GM21723 (cell line): ENCODE data around the gene F12.
A peak's percentile ranks its signal among the peaks of the same experiment; 100 is the strongest.

ENCODE experiments used
- ATAC-seq: cut with Tn5 transposase; IDR thresholded peaks from one replicate; pipeline ENCODE4 v1.9.1; 2021; ENCODE audit warnings: mild to moderate bottlenecking, moderate library complexity; ENCODE audit not compliant: unreplicated experiment

Gene F12

DNA sequence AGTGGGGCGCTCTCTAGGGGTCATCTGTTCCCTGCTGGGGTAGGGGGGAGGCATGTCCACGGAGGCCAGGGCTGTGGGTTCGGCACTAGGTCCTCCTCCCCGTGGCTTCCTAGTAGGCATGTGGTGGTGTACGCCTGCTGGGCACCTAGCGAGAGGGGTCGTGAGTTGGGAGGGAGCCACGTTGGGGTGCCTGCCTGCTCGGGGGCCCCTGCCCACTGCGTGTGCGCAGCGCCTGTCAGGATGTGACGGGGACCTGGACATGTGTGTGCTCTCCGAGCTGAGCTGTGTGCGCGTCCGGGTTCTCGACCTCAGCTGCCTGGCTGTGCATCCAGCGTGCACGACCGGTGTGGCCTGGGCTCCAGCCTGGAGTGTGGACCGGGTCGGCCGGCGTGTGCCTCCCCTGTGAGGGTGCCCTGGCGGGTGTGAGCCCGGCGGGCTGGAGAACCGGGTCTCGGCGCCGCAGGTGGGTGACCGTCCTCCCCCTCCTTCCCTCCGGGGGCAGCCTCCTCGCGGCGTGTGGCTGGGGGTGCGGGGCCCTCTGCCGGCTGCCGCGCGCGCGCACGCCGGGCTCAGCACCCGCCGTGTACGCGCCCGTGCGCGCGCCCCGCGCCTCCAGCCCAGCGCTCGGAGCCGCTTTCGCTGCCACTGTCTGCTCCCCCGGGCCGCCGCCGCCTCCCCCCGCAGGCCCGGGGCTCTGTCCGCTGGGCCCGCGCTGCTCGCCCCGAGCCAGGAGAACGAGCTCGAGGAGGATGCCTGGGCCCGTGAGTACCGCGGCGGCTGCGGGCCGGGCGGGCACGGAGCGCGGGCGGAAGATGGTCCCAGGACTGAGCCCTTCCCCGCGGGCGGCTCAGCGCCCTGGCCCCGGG lies 37.1 kb upstream of the F12 start, which contains the start of gene PRR7:
Gene PRR7, plus strand, starts transcription at position 615 of the 866 bp plus-strand sequence. CDS start 8,254 bp downstream, outside the sequence.
- ATAC-seq: peak; percentile 46

DNA sequence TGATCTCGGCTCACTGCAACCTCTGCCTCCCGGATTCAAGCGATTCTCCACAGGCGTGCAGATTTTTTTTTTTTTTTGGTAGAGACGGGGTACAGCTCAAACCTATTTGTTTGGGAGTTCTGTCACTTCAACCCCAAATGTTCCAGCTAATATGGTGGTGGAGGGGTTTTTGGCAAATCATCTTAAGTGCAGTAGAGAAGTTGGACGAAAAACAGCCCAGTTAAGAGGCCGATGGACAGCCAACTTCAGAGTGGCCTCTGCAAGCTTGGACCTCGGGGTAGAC lies 36.5 kb upstream of the F12 start:
- ATAC-seq: no peak

DNA sequence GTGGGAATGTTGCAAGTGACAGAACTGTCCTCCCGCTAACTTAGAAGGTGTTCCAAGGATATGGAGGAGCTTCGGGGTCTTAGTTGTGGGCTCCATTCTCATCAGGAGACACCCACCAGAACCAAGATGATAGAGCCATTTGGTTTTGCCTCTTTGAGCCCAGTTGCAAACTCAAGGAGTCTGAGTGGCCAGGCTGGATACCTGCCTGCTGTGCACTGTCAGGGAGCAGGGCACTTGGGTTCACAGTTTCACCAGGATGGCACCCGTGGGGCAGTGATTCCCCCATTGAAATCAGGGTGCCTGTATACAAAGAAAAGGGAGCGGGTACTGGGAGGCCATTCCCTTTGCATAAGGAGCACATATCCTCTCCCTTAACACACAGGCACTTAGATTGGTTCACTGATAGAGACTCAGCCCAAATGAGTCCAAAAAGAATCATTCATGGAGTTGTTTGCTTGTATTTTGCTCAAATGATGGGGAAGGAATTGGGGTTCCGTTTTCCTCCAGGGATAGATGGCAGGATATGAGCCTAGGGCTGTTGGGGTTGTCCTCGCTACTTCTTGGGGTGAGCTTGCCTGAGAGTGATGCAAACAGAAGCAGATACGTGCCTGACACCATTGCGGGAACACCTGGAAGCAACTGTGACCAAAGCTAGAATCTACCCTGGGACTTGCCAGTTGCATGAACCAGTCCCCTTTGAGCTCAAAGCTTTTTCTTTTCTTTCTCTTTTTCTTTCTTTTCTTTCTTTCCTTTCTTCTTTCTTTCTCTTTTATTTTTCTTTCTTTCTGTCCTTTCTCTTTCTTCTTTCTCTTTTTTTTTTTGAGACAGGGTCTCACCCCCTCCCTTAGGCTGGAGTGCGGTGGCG lies 35.9 kb upstream of the F12 start:
- no peak for ATAC-seq

DNA sequence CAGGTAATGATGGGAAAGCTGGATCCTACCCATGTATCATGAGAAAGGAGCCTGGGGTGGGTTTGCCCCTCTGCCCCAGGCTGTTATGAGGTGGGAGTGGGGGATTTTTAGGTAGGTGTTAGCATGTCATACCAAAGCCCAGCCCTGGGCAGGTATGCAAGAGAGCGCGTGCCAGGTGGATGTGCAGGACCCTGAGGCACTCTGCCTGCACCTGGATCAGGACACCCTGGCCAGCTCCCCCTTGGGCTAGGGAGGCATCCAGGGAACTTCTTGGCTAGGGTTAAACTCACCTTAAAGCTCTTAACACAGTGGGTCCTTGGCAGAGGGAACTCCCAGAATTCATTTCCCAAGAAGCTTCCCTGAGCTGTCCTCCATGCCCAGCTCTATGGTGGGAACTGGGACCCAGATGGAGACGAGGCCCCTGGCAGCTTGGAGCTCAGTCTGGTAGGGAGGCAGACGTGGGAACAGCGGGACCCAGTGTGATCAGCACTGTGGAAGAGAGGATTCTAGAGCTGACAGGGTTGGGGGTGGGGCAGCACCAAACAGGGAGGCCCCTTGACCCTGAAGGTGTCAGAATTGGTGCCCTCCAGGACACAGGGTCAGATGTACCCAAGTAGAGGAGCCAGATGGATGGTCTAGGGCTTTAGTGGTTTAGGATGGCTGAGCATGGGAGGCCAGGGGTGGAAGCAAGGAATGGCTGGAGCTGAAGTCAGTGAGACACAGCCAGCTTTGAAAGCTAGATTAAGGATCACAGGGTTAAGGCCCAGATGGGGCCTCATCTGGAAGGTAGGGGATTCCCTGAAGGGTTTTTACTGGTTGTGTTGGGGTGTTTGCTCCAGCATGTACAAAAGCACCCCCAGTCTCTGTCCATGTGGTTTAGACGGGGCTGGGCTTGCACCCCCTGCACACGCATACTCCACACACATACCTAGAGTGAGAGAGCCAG lies 35.0 kb upstream of the F12 start:
- ATAC-seq: no peak

DNA sequence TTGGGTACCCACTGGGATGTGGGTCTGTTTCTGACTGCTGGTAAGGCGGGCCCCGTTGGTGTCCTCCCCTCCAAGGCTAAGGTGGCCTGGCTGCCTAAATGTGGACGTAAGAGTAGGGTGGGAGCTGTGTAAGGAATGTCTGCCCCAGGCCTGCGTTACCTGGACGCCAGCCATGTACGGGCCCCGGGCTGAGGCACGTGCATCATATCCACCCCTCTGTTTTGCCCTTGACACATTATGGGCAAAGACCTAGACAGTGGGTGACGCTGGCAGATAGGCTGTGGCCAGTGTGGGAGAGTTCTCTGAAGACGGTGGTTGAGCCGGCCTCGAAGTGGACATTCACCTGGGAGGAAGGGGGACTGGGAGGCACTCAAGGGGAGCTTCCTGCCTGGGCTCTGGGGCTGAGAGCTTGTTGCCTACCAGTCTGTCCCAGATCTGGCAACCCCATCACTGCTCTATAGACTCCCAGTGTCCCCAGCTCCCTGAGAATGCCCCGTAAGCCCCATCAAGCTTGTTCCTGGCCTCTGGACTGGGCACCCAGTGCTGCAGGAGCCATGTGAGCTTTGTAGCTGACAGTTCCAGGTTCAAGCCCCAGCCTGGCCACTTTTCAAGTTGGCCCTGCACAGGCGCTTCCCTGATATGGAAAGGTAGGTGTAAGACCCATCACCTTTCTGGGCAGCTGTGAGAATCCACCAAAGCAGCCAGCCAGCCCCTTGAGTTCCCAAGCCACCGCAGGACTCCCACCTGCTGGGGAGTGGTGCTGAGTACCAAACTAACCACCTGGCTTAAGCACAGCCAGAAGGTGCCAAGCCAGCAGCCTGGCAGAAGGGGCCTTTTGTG lies 34.0 kb upstream of the F12 start:
- no peak for ATAC-seq

DNA sequence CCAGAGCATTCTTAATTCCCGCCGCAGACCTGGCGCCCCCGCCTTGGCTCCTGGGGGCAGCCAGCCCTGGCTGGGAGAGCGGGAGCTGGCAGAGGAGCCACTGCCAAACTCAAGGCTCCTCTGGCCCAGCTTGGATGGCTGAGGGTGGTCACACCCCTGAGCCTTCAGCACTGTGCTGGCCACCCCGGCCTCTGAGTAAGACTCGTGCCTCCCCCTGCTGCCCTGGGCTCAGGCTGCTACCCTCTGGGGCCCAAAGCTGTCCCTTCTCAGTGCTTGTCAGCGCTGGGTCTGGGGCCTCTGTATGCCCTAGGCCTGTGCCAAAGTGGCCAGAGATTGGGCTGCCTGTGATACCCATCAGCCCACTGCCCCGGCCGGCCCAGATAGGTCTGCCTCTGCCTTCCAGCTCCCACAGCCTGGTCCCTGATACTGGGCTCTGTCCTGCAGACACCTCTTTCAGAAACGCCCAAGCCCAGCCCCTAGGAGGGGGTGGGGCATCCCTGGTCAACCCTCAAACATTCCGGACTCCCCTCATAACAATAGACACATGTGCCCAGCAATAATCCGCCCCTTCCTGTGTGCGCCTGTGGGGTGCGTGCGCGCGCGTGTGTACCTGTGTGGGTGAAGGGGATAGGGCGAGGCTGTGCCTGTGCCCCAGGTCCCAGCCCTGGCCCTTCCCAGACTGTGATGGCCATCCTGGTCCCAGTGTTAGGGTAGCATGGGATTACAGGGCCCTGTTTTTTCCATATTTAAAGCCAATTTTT lies 32.9 kb upstream of the F12 start:
- ATAC-seq: no peak

DNA sequence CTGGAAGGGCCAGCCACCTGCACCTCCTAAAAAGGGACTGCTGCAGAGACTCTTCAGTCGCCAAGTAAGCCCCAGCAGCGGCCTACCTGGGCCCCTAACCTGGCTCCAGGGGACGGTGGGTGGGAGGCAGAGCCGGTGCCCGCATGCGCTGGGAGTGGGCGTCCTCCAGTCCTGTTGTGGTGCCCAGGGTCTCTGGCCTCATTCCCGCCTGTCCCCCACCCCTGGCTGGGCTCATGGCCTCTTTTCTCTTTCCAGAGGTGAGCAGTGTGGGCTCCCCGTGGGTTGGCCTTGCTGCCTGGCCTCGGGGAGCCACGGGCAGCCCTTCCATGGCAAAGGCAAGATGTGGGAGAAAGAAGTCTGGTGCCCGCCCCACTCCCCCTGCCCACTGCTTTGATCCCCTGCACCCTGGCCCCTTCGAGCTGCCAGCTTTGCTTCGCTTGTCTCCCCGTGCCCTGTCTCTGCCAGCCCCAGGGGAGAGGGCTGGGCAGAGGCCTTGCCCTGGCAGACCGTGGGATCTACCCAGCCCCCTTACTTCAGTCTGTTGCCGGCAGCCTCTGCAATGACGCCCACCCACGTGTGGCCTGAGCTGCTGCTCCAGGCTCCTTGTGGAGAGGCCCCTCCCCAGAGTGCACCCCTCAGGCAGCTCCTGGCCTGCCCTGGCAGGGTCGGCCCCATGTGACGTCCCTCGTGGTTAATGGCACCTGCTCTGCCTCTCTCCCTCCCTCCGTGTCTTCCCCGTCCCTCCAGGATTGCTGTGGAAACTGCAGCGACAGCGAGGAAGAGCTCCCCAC lies 31.8 kb upstream of the F12 start:
- ATAC-seq: no peak

DNA sequence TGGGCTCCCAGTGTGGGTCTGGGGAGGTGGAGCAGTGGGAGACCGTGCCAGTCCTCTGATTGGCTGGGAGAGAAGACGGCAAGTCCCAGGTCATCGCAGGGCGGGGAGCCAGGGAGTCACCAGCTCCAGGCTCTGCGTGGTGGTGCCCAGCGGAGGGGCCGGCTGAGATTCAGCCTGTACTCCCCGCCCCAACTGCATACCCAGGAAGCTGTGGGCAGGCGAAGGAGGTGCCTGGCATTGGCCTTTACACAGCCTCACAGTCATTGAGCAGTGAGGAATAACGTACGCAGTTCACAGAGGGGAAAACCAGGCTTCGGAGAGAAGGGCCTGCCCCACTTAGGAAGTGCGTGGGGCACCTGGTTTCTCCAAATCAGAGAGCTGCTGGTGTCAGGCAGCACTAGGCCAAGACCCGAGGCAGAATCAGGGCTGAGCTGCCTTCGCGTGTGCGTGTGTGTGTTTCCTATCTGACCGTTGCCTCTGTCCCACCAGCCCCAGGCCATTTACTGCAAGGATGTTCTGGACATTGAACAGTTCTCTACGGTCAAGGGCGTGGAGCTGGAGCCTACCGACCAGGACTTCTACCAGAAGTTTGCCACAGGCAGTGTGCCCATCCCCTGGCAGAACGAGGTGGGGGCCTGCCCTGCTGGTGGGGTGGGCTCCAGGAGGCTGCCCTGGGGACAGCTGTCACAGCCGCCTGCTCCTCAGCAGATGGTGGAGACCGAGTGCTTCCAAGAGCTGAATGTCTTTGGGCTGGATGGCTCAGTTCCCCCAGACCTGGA lies 31.0 kb upstream of the F12 start:
- no peak for ATAC-seq

DNA sequence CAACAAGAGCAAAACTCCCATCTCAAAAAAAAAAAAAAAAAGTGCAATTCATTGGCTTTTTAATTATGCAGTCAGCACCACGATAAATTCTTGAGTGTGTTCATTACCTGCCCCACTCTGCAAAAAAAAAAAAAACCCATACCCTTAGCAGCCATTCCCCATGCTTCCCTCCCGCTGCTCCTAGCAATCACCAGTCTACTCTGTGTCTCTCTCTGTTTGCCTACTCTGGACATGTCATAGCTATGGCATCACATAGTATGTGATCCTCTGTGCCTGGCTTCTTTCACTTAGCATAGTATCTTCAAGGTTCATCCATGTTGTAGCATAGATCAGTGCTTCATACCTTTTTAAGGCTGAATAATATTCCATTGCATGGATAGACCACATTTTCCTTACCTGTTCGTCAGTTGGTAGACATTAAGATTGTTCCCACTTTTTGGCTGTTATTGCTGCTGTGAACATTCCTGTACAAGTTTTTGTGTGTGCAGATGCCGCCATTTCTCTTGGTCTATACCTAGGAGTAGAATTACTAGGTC lies 30.2 kb upstream of the F12 start:
- no peak for ATAC-seq

DNA sequence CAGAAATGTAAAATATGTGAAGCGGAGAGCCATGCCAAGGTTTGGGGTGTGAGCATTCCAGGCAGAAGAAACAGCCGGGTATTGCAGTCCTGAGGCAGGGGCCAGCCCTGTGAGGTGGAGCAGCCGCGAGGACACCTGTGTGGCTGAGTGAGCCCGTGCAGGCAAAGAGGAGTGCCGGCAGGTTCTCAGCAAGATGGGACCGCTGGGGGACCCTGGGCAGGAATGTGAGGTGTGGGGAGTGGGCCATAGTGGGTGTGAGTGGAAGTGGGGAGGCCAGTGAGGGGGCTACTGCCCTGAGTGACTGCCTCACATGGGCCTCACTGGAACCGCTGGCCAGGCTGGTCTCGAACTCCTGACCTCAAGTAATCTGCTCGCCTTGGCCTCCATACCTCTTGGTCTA lies 29.1 kb upstream of the F12 start:
- no peak for ATAC-seq

DNA sequence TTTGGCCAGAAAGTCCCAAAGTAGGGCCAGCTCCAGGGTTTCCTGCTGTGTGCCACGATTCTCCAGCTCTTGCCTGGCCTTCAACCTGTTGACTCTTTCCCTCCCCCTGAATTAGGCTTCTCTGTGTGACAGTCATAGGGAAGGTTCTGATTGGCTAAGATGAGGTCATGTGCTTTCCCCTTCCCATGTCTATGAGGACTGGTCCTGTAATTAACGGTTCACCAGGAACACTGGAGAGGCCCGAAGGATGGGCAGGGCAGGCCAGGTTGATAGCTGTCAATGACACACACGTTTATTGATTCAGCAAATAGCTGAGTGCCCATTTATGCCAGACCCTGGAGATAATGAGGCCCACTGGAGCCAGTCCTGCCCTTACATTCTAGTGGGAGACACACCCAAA lies 28.3 kb upstream of the F12 start:
- no peak for ATAC-seq

DNA sequence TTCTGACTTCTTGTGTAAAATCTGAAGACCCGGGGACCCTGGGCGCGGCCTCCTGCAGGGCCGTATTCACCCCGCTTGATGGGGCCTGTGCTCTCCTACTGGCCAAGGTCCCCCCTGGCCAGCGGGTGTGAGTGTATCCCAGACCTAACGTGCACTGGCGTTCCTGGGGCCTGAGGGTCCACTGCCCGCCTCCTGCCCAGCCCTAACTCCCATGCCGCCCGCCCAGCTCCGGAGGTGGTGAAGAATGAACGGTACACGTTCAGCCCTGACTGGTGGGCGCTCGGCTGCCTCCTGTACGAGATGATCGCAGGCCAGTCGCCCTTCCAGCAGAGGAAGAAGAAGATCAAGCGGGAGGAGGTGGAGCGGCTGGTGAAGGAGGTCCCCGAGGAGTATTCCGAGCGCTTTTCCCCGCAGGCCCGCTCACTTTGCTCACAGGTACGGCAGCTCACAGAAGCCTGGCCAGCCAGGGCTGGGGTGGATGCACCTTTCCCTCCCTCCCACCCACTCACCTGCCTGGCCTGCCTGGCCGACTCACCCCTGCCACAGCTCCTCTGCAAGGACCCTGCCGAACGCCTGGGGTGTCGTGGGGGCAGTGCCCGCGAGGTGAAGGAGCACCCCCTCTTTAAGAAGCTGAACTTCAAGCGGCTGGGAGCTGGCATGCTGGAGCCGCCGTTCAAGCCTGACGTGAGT lies 26.6 kb upstream of the F12 start:
- ATAC-seq: no peak

DNA sequence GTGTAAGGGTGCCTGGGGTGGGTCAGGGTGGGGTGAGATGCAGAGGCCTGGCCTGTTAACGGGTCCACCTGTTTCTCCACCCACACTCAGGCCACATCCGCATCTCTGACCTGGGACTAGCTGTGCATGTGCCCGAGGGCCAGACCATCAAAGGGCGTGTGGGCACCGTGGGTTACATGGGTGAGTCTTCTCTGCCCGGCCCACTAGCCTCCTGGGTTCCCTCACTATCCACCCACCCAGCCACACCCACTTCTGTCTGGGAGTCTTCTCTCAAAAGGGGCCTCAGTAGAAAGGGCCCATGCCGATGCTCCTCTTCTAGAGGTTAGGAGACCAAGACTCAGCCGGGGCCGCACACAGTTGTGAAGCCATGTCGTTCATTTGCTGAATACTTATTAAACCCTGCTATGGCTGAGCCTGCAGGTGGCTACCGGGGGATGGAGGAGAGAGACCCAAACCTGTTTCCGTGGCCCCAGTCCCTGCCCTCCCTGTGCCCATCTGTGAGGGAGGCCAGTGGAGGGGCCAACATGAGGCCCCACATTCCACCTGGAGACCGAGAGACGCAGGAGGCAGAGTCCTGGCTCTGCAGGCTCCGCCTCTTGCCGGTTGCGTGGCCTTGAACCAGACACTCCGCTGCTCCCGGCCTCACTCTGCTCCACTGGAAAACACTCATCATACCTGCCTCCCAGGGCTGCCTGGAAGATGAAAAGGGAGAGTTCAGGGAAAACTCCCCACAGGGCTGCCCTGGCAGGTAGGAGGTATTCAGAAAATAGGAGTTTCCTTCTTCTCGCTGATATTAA lies 25.8 kb upstream of the F12 start:
- no peak for ATAC-seq

DNA sequence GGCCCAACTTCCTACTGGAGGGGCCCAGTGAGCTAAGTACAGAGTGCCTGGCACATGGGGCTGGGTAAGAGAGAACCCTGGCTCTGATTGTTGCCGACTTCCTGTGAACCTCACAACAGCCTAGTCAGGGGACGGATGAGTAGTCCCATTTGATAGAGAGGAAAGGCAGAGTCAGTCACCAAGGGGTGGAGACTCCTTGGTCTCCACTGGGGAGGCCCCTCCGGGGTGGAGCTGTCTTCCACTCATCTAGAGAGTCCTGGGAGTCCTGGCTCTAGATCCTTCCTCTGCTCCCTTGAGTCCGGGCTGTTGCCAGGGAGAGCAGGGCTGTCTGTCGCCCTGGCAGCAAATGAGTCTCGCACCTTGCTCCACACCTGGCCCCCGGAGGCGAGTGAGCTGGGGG lies 25.1 kb upstream of the F12 start:
- ATAC-seq: no peak

DNA sequence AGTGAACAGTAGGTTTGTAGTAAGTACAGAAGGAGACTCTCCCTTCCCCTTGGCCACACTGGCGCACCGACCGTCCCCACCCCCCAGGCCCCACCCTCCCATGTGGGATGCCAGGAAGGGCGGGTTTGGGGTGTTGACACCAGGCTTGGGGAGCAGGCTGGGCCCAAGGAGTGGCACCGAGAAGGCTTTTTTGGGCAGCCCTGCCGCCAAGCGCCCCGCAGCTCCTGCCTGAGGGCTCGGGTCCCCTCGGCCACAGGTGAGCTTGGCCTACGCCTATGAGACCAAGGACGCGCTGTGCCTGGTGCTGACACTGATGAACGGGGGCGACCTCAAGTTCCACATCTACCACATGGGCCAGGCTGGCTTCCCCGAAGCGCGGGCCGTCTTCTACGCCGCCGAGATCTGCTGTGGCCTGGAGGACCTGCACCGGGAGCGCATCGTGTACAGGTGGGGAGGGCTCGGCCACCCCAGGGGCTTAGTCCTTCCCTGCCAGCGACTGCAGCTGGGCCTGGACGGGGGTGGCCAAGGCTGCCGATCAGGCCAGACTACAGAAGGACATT lies 24.4 kb upstream of the F12 start:
- no peak for ATAC-seq
